WI38 (cell line): Measurements from ENCODE around the gene PPARG.

Experiments used
- H3K4me3 ChIP-seq: 2 replicates; pipeline ENCODE4 v1.5.1; 2011; ENCODE audit warnings: low read depth, mild to moderate bottlenecking, control low read depth, low read length
- CTCF ChIP-seq: IDR thresholded peaks from 2 replicates; pipeline ENCODE4 v1.5.1; 2012; ENCODE audit warnings: low read depth, mild to moderate bottlenecking, control low read depth, low read length

The PPARG gene

GRCh38 chr3:12323237-12323636 lies 34.4 kb downstream of the PPARG start:
- TF ChIP-seq CTCF: no peak
- no peak overlapping the region for H3K4me3 ChIP-seq

- H3K4me3 ChIP-seq: no peak overlapping the region
- TF ChIP-seq CTCF: no peak
Measured at GRCh38 chr3:12325586-12326515, 37.0 kb downstream of the PPARG start.

- no peak for TF ChIP-seq CTCF
- H3K4me3 ChIP-seq: no peak overlapping the region
Measured at GRCh38 chr3:12327021-12327420, 38.2 kb downstream of the PPARG start.

- no peak for TF ChIP-seq CTCF
- H3K4me3 ChIP-seq: no peak overlapping the region
Measured at GRCh38 chr3:12328132-12328836, 39.4 kb downstream of the PPARG start.

- TF ChIP-seq CTCF: no peak
- H3K4me3 ChIP-seq: no peak overlapping the region
Measured at GRCh38 chr3:12328837-12329462, 40.1 kb downstream of the PPARG start.

GRCh38 chr3:12334786-12335185 lies 45.9 kb downstream of the PPARG start:
- H3K4me3 ChIP-seq: no peak overlapping the region
- TF ChIP-seq CTCF: no peak
